MM.1S (cell line): ENCODE results near the gene POP5.
A peak's percentile ranks its signal among the peaks of the same experiment; 100 is the strongest.

ENCODE experiments used
- DNase-seq: peaks from one replicate; pipeline ENCODE4 v3.0.0-alpha.2; 2015
- H2AFZ ChIP-seq: fragments of 300-600 bp; sonication (generic); 2 replicates; pipeline ENCODE4 v1.6.0; 2016; ENCODE audit warnings: antibody characterized with exemption, low read length
- H3F3A ChIP-seq: fragments of 300-600 bp; sonication (generic); 2 replicates; pipeline ENCODE4 v1.6.1; 2016; ENCODE audit warnings: mild to moderate bottlenecking, antibody characterized with exemption, low read length, moderate library complexity, mixed read lengths; ENCODE audit not compliant: insufficient read depth
- H3K27ac ChIP-seq: fragments of 300-600 bp; sonication (generic); 2 replicates; pipeline ENCODE4 v1.5.1; 2016; ENCODE audit warnings: mild to moderate bottlenecking, low read length
- H3K27me3 ChIP-seq: fragments of 300-600 bp; sonication (generic); replicated peaks from 2 replicates; pipeline ENCODE4 v1.6.0; 2016; ENCODE audit warnings: low read length; ENCODE audit not compliant: insufficient read depth
- H3K36me3 ChIP-seq: fragments of 300-600 bp; sonication (generic); replicated peaks from 2 replicates; pipeline ENCODE4 v1.6.1; 2016; ENCODE audit warnings: mild to moderate bottlenecking, low read length, mixed read lengths; ENCODE audit not compliant: insufficient read depth
- H3K4me1 ChIP-seq: fragments of 300-600 bp; sonication (generic); 2 replicates; pipeline ENCODE4 v1.6.1; 2016; ENCODE audit warnings: low read length, mixed read lengths
- H3K4me2 ChIP-seq: fragments of 300-600 bp; sonication (generic); 2 replicates; pipeline ENCODE4 v1.6.0; 2016; ENCODE audit warnings: low read depth, low read length
- H3K4me3 ChIP-seq: fragments of 300-600 bp; sonication (generic); 2 replicates; pipeline ENCODE4 v1.5.1; 2016; ENCODE audit warnings: low read length, mixed read lengths
- H3K79me2 ChIP-seq: fragments of 300-600 bp; sonication (generic); 2 replicates; pipeline ENCODE4 v1.6.1; 2016; ENCODE audit warnings: mixed run types, low read length, mixed read lengths
- H3K9ac ChIP-seq: fragments of 300-600 bp; sonication (generic); 2 replicates; pipeline ENCODE4 v1.6.1; 2016; ENCODE audit warnings: low read length, mixed read lengths
- H3K9me2 ChIP-seq: fragments of 300-600 bp; sonication (generic); replicated peaks from 2 replicates; pipeline ENCODE4 v1.6.1; 2016; ENCODE audit warnings: mild to moderate bottlenecking, low read length, mixed read lengths; ENCODE audit not compliant: insufficient read depth
- H3K9me3 ChIP-seq: fragments of 300-600 bp; sonication (generic); replicated peaks from 2 replicates; pipeline ENCODE4 v1.6.1; 2016; ENCODE audit warnings: mild to moderate bottlenecking, low read length, mixed read lengths; ENCODE audit not compliant: insufficient read depth
- H4K20me1 ChIP-seq: fragments of 300-600 bp; sonication (generic); 2 replicates; pipeline ENCODE4 v1.6.1; 2016; ENCODE audit warnings: mild to moderate bottlenecking, low read length, moderate library complexity, mixed read lengths; ENCODE audit not compliant: insufficient read depth
- EZH2 ChIP-seq: fragments of 300-600 bp; sonication (generic); optimal IDR thresholded peaks from 2 replicates; pipeline ENCODE3; 2017; ENCODE audit warnings: low read depth, mild to moderate bottlenecking, antibody characterized with exemption, low read length, mixed read lengths
- EZH2phosphoT487 ChIP-seq: fragments of 300-600 bp; sonication (generic); IDR thresholded peaks from 2 replicates; pipeline ENCODE4 v1.6.1; 2018; ENCODE audit warnings: antibody characterized with exemption, low read length
- TF ChIP-seq, protein P1 (sequence below): fragments of 300-600 bp; sonication (generic); IDR thresholded peaks from 2 replicates; pipeline ENCODE4 v1.5.1; 2016; ENCODE audit warnings: antibody characterized with exemption, low read length, mixed read lengths

POP5 gene

DNA sequence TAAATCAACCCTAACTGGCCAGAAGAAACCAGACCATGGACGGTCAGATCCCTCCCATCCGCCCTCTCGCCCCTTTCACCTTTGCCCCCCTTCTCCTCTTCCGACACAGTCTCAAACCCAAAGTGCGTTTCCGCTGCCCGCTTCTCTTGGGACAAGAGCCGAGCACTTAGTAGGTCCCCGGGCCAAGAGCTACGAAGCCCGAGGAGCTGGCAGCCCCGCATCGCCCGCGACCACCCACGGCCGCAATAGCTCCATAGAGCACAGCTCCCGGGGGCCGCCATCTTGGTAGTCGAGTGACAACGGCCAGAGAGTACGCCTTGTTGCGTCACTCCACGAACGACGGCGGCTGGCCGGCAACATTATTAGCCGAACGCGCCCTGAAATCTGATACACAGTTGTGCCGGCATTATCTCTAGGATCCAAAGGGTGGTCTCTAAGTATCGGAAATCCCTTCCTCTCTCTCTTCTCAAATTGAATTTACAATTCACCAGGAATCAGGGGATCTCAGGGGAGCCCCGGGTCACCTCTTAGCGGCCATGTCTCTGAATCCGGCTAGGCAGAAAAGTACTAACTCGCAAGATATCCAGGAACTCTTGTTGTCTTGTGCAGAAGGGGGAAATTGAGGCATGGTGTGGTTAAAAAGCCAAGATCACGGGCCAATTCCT is 52.2 kb downstream of the POP5 start, which contains the start of gene COQ5:
TSS of gene COQ5 (minus strand) at position 298 of the 665 bp plus-strand sequence. CDS start at position 281, 17 bp downstream.
- H3K9me3 ChIP-seq, result no peaks in the 10 kb centered on the region
- H3F3A ChIP-seq, result peaks cover 23% of the 10 kb centered on the region
- H3K4me2 ChIP-seq, result peak within 1 kb of the TSS; percentile 72
- H3K36me3 ChIP-seq, result no peaks in the 10 kb centered on the region
- H3K4me1 ChIP-seq, result no peaks in the 10 kb centered on the region
- peak within 1 kb of the TSS; percentile 66 for H2AFZ ChIP-seq
- no peaks in the 10 kb centered on the region for H3K9me2 ChIP-seq
- no peaks in the 10 kb centered on the region for H3K79me2 ChIP-seq
- TF ChIP-seq, protein P1, sequence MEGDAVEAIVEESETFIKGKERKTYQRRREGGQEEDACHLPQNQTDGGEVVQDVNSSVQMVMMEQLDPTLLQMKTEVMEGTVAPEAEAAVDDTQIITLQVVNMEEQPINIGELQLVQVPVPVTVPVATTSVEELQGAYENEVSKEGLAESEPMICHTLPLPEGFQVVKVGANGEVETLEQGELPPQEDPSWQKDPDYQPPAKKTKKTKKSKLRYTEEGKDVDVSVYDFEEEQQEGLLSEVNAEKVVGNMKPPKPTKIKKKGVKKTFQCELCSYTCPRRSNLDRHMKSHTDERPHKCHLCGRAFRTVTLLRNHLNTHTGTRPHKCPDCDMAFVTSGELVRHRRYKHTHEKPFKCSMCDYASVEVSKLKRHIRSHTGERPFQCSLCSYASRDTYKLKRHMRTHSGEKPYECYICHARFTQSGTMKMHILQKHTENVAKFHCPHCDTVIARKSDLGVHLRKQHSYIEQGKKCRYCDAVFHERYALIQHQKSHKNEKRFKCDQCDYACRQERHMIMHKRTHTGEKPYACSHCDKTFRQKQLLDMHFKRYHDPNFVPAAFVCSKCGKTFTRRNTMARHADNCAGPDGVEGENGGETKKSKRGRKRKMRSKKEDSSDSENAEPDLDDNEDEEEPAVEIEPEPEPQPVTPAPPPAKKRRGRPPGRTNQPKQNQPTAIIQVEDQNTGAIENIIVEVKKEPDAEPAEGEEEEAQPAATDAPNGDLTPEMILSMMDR, result no peak
- TF ChIP-seq EZH2phosphoT487 (no peak), EZH2 (no peak)
- peak within 1 kb of the TSS; percentile 84 for H3K27ac ChIP-seq
- peak within 1 kb of the TSS; percentile 83 for H3K4me3 ChIP-seq
- H3K27me3 ChIP-seq, result no peaks in the 10 kb centered on the region
- peak within 1 kb of the TSS; percentile 85 for H3K9ac ChIP-seq
- no peaks in the 10 kb centered on the region for H4K20me1 ChIP-seq
- DNase-seq, result peak; percentile 73
